ENCODE results near the gene TMEM54.

Gene TMEM54, protein sequence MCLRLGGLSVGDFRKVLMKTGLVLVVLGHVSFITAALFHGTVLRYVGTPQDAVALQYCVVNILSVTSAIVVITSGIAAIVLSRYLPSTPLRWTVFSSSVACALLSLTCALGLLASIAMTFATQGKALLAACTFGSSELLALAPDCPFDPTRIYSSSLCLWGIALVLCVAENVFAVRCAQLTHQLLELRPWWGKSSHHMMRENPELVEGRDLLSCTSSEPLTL

DNA sequence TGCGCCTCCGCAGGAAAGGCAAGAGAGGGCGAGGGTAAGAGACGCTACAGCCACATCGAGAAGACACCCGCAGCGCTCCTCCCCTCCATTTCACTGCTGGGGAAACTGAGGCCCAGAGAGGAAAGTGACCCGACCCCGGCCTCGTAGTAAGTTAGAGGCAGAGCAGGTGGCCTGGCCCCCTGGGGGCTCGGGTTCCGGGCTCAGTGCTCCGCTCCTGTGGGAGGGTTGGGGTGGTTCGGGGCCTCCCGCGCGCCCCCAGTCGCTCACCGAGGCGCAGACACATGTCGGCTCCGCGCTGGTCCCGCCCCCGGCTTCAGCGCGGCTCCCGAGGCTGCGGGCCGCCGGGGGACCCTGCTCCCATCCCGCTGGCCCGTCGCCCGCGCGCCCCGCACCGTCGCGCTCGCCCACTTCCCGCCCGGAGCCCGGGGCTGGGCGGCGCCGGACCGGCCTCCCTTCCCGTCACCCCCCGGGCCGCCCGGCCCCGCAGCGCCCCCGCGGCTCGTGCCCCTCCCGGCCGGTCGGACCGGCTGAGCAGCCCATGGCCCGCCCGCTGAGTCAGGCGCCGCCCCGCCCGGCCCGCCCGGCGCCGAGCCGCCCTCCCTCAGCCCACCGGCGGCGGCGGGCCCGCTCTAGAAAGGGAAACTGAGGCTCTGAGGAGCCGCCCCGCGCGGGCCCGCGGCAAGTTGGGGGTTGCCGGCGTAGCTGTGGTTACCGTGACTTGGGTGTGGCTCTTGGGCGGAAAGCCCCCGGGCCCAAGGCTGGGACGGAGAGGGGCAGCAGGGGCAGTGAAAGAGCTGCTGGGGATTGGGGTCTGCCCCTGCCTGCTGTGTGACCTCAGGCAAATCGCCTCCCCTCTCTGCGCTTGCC, at the start of gene TMEM54:
TMEM54 (minus strand) TSS at position 434 of the 867 bp plus-strand sequence; CDS start at position 283, 151 bp downstream.
- TF ChIP-seq, protein P1, sequence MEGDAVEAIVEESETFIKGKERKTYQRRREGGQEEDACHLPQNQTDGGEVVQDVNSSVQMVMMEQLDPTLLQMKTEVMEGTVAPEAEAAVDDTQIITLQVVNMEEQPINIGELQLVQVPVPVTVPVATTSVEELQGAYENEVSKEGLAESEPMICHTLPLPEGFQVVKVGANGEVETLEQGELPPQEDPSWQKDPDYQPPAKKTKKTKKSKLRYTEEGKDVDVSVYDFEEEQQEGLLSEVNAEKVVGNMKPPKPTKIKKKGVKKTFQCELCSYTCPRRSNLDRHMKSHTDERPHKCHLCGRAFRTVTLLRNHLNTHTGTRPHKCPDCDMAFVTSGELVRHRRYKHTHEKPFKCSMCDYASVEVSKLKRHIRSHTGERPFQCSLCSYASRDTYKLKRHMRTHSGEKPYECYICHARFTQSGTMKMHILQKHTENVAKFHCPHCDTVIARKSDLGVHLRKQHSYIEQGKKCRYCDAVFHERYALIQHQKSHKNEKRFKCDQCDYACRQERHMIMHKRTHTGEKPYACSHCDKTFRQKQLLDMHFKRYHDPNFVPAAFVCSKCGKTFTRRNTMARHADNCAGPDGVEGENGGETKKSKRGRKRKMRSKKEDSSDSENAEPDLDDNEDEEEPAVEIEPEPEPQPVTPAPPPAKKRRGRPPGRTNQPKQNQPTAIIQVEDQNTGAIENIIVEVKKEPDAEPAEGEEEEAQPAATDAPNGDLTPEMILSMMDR (IDR thresholded peaks at IDR 0.05; ENCODE audit: low read length, missing control alignments): no peak
- DNase-seq (ENCODE audit: low read depth): no peak
- peak within 1 kb of the TSS; percentile 62 for H3K4me3 ChIP-seq (replicated peaks; ENCODE audit: low read depth, low read length)

DNA sequence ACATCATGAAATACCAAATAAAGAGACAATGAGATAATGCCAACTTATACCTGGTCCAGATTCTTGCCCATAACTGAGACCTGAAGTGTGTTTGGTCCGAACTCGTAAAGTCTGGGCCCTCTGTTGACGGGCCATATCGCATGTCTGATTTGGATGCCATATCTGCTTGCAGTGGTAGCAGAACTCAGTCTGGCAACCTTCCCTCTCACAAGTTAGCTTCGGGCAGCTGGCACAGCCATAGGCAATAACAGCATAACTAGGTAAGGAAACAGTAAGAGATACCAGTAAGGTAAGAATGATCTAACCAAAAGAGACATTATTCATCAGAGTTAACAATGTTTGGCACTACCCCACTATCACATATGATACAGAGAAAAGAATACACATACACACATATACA, 48.3 kb upstream of the TMEM54 start:
- TF ChIP-seq, protein P1 (IDR thresholded peaks at IDR 0.05; ENCODE audit: low read length, missing control alignments): no peak
- no peak overlapping the region for H3K4me3 ChIP-seq (replicated peaks; ENCODE audit: low read depth, low read length)
- no peak for DNase-seq (ENCODE audit: low read depth)

DNA sequence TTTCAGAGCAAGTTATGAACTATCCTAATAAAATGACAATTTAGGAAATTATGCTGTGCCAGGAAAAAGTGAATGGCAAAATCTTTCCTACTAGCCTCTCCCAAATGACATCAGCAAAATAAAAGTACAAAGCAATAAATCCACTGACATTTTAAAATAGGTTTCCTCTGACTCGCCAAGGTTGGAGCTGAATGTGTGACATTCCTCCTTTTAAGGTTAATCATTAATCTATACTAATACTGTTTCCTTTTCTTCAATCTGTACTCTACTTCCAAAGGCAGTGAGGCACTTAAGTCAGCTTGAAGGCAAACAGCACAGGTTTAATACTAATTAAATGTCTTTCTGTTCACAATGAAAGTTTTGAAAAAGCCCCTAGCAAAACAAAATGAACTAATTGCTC, 47.7 kb upstream of the TMEM54 start:
- no peak overlapping the region for H3K4me3 ChIP-seq (replicated peaks; ENCODE audit: low read depth, low read length)
- TF ChIP-seq, protein P1 (IDR thresholded peaks at IDR 0.05; ENCODE audit: low read length, missing control alignments): no peak
- peak; percentile 17 for DNase-seq (ENCODE audit: low read depth)

DNA sequence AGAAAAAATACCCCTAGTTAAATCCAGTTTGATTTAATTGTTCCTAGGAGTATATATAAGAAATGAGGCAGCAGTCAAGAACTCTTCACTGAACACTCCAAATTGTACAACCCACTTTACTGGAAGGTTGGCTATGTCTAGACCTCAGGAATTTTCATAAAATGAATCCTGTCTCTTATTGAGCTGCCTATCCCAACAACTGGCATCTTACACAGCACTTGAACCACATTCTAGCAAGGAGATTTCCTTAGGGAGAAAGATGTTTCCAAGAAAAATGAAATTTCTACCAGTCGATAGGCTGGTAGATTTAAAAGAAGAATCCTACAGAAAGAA, 47.2 kb upstream of the TMEM54 start:
- no peak overlapping the region for H3K4me3 ChIP-seq (replicated peaks; ENCODE audit: low read depth, low read length)
- no peak for DNase-seq (ENCODE audit: low read depth)
- TF ChIP-seq, protein P1 (IDR thresholded peaks at IDR 0.05; ENCODE audit: low read length, missing control alignments): no peak

DNA sequence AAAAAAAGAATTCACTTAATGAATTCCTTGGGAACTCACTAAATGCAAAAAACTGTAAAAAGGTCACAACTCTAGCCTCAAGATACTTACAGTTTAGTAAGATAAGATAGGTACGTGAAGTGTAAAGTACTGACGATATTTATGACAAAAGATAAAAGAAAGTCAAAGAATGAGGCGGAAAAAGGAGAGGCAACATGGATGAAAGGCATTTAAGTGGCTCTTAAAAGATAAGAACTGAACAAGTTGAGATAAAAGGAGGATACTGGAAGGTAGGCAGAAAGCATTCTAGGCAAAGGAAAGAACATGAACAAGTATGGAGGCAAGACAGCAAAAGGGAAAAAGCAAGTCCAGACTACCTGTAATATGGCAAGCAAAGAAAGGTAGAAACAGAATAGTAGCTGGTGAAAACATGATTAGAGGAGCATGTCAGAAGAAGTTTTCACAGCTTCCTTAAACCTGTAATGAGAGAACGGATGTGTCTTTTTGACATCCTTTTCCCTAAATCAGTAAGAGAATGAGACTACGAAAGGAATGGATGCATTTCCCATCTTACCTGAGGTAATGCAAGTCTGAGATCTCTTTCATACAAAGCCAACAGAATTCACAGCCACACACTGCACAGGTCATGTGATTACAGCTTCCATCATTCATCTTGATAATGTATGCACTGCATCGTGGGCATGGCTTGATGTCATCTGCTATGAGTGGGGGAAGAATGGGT, 46.6 kb upstream of the TMEM54 start:
- TF ChIP-seq, protein P1 (IDR thresholded peaks at IDR 0.05; ENCODE audit: low read length, missing control alignments): no peak
- H3K4me3 ChIP-seq (replicated peaks; ENCODE audit: low read depth, low read length): no peak overlapping the region
- no peak for DNase-seq (ENCODE audit: low read depth)

DNA sequence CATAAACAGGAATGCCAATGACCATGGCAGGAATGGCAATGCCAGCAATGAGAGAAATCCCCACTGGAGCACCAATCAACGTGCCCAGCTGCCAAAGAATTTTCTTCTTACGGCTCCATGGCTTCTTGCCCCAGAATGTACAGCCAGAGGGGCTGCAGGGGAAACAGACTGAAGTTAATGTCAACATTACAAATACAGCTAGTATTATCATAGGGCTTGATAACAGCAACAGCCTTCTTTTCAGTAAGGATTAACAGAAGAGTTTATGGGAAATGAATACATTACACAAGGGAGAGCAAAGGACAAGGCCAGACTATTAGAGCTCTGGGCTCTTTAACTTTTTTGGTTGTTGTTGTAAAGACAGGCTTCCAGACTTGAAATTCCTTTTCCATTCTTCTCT, 45.2 kb upstream of the TMEM54 start:
- TF ChIP-seq, protein P1 (IDR thresholded peaks at IDR 0.05; ENCODE audit: low read length, missing control alignments): no peak
- no peak for DNase-seq (ENCODE audit: low read depth)
- no peak overlapping the region for H3K4me3 ChIP-seq (replicated peaks; ENCODE audit: low read depth, low read length)
